NCI-H524 treated with DMSO at 0.1 percent for 48 hours (cell line): ENCODE results near the gene FGF21.
A peak's percentile ranks its signal among the peaks of the same experiment; 100 is the strongest.
"Not testable (repeated sequence)": the region's sequence is repeated elsewhere in the genome, so short reads cannot be mapped to it uniquely, and the experiment has no call there.

Experiments
- DNase-seq: peaks from one replicate; lab custom pipeline; 2025; lab: John Stamatoyannopoulos, UW

The FGF21 gene

GRCh38 chr19:48787331-48787730 lies 32.0 kb downstream of the FGF21 start:
- DNase-seq = not testable (repeated sequence)

GRCh38 chr19:48793271-48793670 lies 37.9 kb downstream of the FGF21 start:
- no peak for DNase-seq

- no peak for DNase-seq
These were observed 39.0 kb downstream of the FGF21 start for GRCh38 chr19:48794291-48794690.

- DNase-seq = peak; percentile 60
These were observed 39.8 kb downstream of the FGF21 start for GRCh38 chr19:48795055-48795684.

- no peak for DNase-seq
These were observed 40.4 kb downstream of the FGF21 start for GRCh38 chr19:48795685-48796070.

- no peak for DNase-seq
These were observed 41.2 kb downstream of the FGF21 start for GRCh38 chr19:48796298-48797083.

GRCh38 chr19:48797103-48797502 lies 41.8 kb downstream of the FGF21 start:
- DNase-seq = no peak

GRCh38 chr19:48798937-48799336 lies 43.6 kb downstream of the FGF21 start:
- no peak for DNase-seq

- no peak for DNase-seq
These were observed 44.3 kb downstream of the FGF21 start for GRCh38 chr19:48799358-48800300.

- no peak for DNase-seq
These were observed 47.3 kb downstream of the FGF21 start for GRCh38 chr19:48802623-48803022.

- DNase-seq = no peak
These were observed 49.2 kb downstream of the FGF21 start for GRCh38 chr19:48804496-48804895.

GRCh38 chr19:48805452-48805851 lies 50.1 kb downstream of the FGF21 start:
- no peak for DNase-seq

- no peak for DNase-seq
These were observed 51.1 kb downstream of the FGF21 start for GRCh38 chr19:48806518-48806817.

GRCh38 chr19:48806818-48807589 lies 51.7 kb downstream of the FGF21 start:
- no peak for DNase-seq

- DNase-seq = no peak
These were observed 52.4 kb downstream of the FGF21 start for GRCh38 chr19:48807590-48808308.
